Adrenal gland (tissue), 12 donors: ENCODE data around the gene FLT1. TPM values are rescaled to one million over a fixed set of nuclear protein-coding genes. Genes with fewer than 3 reads are reported as not detected.
A peak's percentile ranks its signal among the peaks of the same experiment; 100 is the strongest.

Experiments
- DNase-seq, 7 donors: peaks; one replicate each; pipeline ENCODE4 v3.0.0-alpha.2; 2019 to 2020
- H3K27ac ChIP-seq, 5 donors: fragments of 200-600 bp; sonication (generic) in 4 of 5; 1 replicate in 3 of 5; 2 replicates in 2 of 5; pipeline versions ENCODE4 v1.5.1 to v1.8.0; 2016 to 2020; ENCODE audit warnings: mild to moderate bottlenecking in 1 of 5
- H3K27me3 ChIP-seq: fragments of 200-600 bp; 2 replicates; pipeline ENCODE4 v1.8.0; 2021
- H3K36me3 ChIP-seq, 2 donors: fragments of 200-600 bp; replicated peaks in 1 of 2; 1 replicate in 1 of 2; 2 replicates in 1 of 2; pipeline versions ENCODE4 v1.5.1 to v1.8.0; 2018 to 2022
- H3K4me1 ChIP-seq, 2 donors: fragments of 200-600 bp; replicated peaks in 1 of 2; 1 replicate in 1 of 2; 2 replicates in 1 of 2; pipeline versions ENCODE4 v1.5.1 to v1.8.0; 2018 to 2021
- H3K4me3 ChIP-seq, 4 donors: fragments of 200-600 bp; sonication (generic) in 3 of 4; one replicate each; pipeline ENCODE4 v1.5.1; 2016 to 2018
- H3K9me3 ChIP-seq, 3 donors: fragments of 200-600 bp; sonication (generic) in 1 of 3; replicated peaks in 1 of 3; 1 replicate in 2 of 3; 2 replicates in 1 of 3; pipeline versions ENCODE4 v1.5.1 to v1.8.0; 2016 to 2021
- CTCF ChIP-seq, 6 experiments: fragments of 450-650 bp in 4 of 6; fragments of 200-600 bp in 2 of 6; sonication (generic) in 1 of 6; IDR thresholded peaks; 1 replicate in 5 of 6; 2 replicates in 1 of 6; pipeline versions ENCODE4 v1.5.1 to v1.8.0; 2016 to 2021; ENCODE audit warnings: antibody characterized with exemption in 6 of 6, mild to moderate bottlenecking in 2 of 6, moderate library complexity in 1 of 6
- POLR2A ChIP-seq, 2 donors: fragments of 450-650 bp; IDR thresholded peaks; one replicate each; pipeline ENCODE4 v1.6.1; 2017; ENCODE audit warnings: antibody characterized with exemption in 2 of 2, mild to moderate bottlenecking in 2 of 2, moderate library complexity in 1 of 2
- WGBS, 4 donors: extraction: QIAGEN DNeasy Blood & Tissue Kit in 2 of 4; methylation state at CpG; one replicate each; pipeline versions ENCODE4 v1.1.5 to v1.1.7; 2013 to 2017; 5-methylcytosine and 5-hydroxymethylcytosine counted together
- intact Hi-C, 2 donors: fragments of 100-400 bp; cut with DNase I; formaldehyde crosslinking; loops; one replicate each; pipeline versions ENCODE4 v1.14.1 to v1.15.0; 2022 to 2023
- polyA plus RNA-seq, 3 donors: library from polyadenylated mRNA; stranded (reverse); fragments of 200-250 nt in 2 of 3; fragments of 350-450 nt in 1 of 3; fragmentation: Illumina TruSeq in 1 of 3; extraction: RNeasy Lipid Tissue Mini Kit (QIAGEN cat#74804) in 1 of 3; gene quantifications; one replicate each; pipeline ENCODE4 v1.2.3, GENCODE V29; 2013 to 2014
- total RNA-seq, 9 donors: library from RNA; depleted of rRNA in 4 of 9; stranded (reverse); fragments of >200 nt in 4 of 9; fragments of 120-200 nt in 1 of 9; fragmentation: NEBNext Ultra II Directional in 1 of 9; extraction: Animal tissue kit (Norgen Biotek cat#: 25700) in 1 of 9; gene quantifications; one replicate each; pipeline versions ENCODE4 v1.1.0 to v1.2.4, GENCODE V29; 2013 to 2023
- donor health status: healthy with polysubstance abuse.
- donor health status: Bipolar disorder and iron deficiency.
- donor health status: DM: yes; HTN: yes; CAD: no.
- donor health status: DM: no; HTN: no; CAD: no.
- donor health status: DM: no; HTN: no; CAD: no.
- donor health status: DM: yes; HTN: yes; CAD: no.

FLT1 gene
- total and polyA plus RNA-seq, 12 donors: 2.7 to 55.9 (median 24.2) TPM

DNA sequence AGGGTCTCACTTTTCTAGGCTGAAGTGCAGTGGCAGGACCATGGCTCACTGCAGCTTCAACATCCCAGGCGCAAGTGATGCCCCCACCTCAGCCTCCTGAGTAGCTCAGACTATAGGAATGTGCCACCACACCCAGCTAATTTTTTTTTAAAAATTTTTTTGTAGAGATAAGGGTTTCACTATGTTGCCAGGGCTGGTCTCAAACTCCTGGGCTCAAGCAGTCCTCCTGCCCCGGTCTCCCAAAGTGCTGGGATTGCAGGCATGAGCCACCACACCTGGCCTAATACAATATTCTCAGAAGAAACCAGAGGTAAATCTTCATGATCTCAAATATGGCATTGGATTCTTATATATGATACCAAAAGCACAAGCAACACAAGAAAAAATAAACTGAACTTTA lies 47.7 kb downstream of the FLT1 start:
- Histone ChIP-seq H3K4me1 (no peaks in the 10 kb centered on the region), H3K9me3 (peaks cover 0 to 6% (median 3%) of the 10 kb centered on the region in 3 donors), H3K27me3 (no peaks in the 10 kb centered on the region), H3K4me3 (no peak overlapping the region), H3K36me3 (no peaks in the 10 kb centered on the region), H3K27ac (no peak overlapping the region)
- no peak for DNase-seq
- intact Hi-C loops: no loop called here
- WGBS, 4 donors: 86 to 100% (median 95%) methylated on average over 2 of the region's 2 CpGs
- no peak for TF ChIP-seq CTCF (IDR thresholded peaks at IDR 0.05)
- TF ChIP-seq POLR2A (IDR thresholded peaks at IDR 0.05): no peak

- H3K36me3 ChIP-seq: no peaks in the 10 kb centered on the region
- H3K27ac ChIP-seq: no peak overlapping the region
- intact Hi-C loops: no loop called here
- DNase-seq: peak; percentile 22 to 66 (median 43)
- 24 to 39% (median 32%) methylated on average over 3 of the region's 3 CpGs for WGBS, 4 donors
- no peaks in the 10 kb centered on the region for H3K27me3 ChIP-seq
- no peak for TF ChIP-seq POLR2A (IDR thresholded peaks at IDR 0.05)
- no peak for TF ChIP-seq CTCF (IDR thresholded peaks at IDR 0.05)
- no peak overlapping the region for H3K4me3 ChIP-seq
- H3K9me3 ChIP-seq: peaks cover 0 to 3% (median 0%) of the 10 kb centered on the region in 3 donors
- no peaks in the 10 kb centered on the region for H3K4me1 ChIP-seq
Measured at GRCh38 chr13:28442839-28443238, 52.1 kb downstream of the FLT1 start.

DNA sequence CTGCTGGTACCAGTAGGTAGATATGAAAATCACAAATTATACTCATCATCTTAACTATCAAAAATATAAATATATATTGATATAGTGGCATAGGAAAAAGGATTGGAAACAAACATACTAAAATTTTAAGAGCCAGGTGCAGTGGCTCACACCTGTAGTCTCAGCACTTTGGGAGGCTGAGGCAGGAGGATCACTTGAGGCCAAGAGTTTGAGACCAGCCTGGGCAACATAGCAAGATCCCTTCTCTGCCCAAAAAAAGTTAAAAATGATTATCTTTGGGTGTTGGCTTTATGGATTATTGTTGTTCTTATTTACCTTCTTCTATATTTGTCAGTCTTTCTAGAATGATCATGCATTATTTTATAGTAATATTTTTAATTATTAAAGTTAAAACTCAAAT lies 53.4 kb downstream of the FLT1 start:
- Histone ChIP-seq H3K4me1 (no peaks in the 10 kb centered on the region), H3K27ac (no peak overlapping the region), H3K9me3 (peaks cover 0 to 3% (median 0%) of the 10 kb centered on the region in 3 donors), H3K4me3 (no peak overlapping the region), H3K36me3 (no peaks in the 10 kb centered on the region), H3K27me3 (no peaks in the 10 kb centered on the region)
- TF ChIP-seq POLR2A (IDR thresholded peaks at IDR 0.05) (no peak), CTCF (IDR thresholded peaks at IDR 0.05) (no peak)
- no peak for DNase-seq
- intact Hi-C loops: no loop called here

DNA sequence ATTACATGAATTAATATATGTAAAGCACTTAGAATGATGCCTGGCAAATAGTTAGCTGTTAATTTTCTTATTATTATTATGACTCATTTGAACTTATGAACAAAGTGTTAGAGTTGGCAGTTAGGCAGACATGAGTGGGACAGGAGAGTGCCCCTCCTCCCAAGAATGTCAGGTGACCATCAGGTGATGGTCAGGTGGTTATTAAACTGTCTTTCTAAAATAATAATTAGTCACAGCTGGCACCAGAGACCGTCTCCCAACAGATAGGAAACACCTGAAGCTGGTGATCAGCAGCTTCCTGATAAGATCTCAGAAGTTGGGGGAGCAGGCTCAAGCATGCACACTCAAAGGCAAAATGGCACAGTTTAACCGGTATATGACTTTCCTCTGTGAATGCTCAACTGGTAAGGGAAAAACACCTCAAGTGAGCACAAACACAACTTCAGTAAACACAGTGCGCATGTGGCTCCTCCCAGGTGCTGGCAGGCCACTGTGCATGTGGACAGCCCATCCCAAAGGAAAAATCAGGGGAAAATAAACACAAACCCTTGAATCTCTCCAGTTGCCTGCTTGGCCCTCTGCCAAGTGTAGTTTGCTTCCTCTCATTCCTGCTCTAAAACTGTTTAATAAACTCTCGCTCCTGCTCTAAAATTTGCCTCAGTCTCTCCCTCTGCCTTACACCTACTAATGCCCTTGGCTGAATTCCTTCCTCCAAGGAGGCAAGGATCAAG lies 54.0 kb downstream of the FLT1 start:
- 64 to 77% (median 75%) methylated on average over 3 to 4 of the region's 4 CpGs for WGBS, 4 donors

More for the DNA sequence above, 54.0 kb downstream of the FLT1 start:
- Histone ChIP-seq H3K9me3 (no peaks in the 10 kb centered on the region), H3K4me1 (no peaks in the 10 kb centered on the region), H3K27ac (no peak overlapping the region), H3K36me3 (no peaks in the 10 kb centered on the region), H3K27me3 (no peaks in the 10 kb centered on the region), H3K4me3 (no peak overlapping the region)
- DNase-seq: no peak
- intact Hi-C loops: no loop called here
- TF ChIP-seq POLR2A (IDR thresholded peaks at IDR 0.05) (no peak), CTCF (IDR thresholded peaks at IDR 0.05) (no peak)
